OCI-LY7 (cell line): ENCODE measurements around the gene ISM2. TPM values are rescaled to one million over a fixed set of nuclear protein-coding genes. Genes with fewer than 3 reads are reported as not detected.

ENCODE experiments used
- BruUV-seq: library from RNA; stranded (reverse); fragments of 400-500 nt; replicated peaks from 2 replicates; lab custom pipeline; 2021; lab: Mats Ljungman, UMichigan
- CTCF ChIA-PET: fragments of 300-600 bp; sonication (Branson Sonifier 250); formaldehyde crosslinking; loops from one replicate; lab custom pipeline; 2022; ENCODE audit warnings: antibody characterized with exemption; ENCODE audit not compliant: unreplicated experiment; lab: Charles Lee
- POLR2A ChIA-PET: fragments of 300-600 bp; sonication (Branson Sonifier 250); formaldehyde crosslinking; loops from one replicate; lab custom pipeline; 2022; ENCODE audit warnings: antibody characterized with exemption; lab: Charles Lee
- DNase-seq: peaks from one replicate; pipeline ENCODE4 v3.0.0-alpha.2; 2015; ENCODE audit warnings: low spot score
- H2AFZ ChIP-seq: fragments of 200-600 bp; sonication (generic), shearing (Covaris generic); 2 replicates; pipeline ENCODE4 v1.6.1; 2014; ENCODE audit warnings: mild to moderate bottlenecking, antibody characterized with exemption, low read length, moderate library complexity
- H3K27ac ChIP-seq: fragments of 200-600 bp; sonication (generic); 2 replicates; pipeline ENCODE4 v1.5.1; 2014; ENCODE audit warnings: mixed run types, low read depth, mild to moderate bottlenecking, moderate library complexity, low read length, inconsistent platforms; ENCODE audit not compliant: poor library complexity, severe bottlenecking
- H3K36me3 ChIP-seq: fragments of 200-600 bp; sonication (generic); 2 replicates; pipeline ENCODE4 v1.6.1; 2014; ENCODE audit warnings: mild to moderate bottlenecking, antibody characterized with exemption, low read length, moderate library complexity, mixed read lengths; ENCODE audit not compliant: insufficient read depth
- H3K4me1 ChIP-seq: fragments of 200-600 bp; sonication (generic); 2 replicates; pipeline ENCODE4 v1.5.1; 2014; ENCODE audit warnings: mild to moderate bottlenecking, low read length; ENCODE audit not compliant: insufficient read depth, poor library complexity, severe bottlenecking
- H3K4me2 ChIP-seq: fragments of 200-600 bp; sonication (generic); 2 replicates; pipeline ENCODE4 v1.6.1; 2014; ENCODE audit warnings: mild to moderate bottlenecking, low read length
- H3K4me3 ChIP-seq: fragments of 200-600 bp; sonication (generic); 2 replicates; pipeline ENCODE4 v1.5.1; 2014; ENCODE audit warnings: mild to moderate bottlenecking, low read depth, low read length; ENCODE audit not compliant: poor library complexity, severe bottlenecking
- H3K79me2 ChIP-seq: fragments of 200-600 bp; sonication (generic); 2 replicates; pipeline ENCODE4 v1.6.1; 2016; ENCODE audit warnings: low read depth, mild to moderate bottlenecking, low read length, moderate library complexity, mixed read lengths; ENCODE audit not compliant: insufficient read depth
- H3K9me2 ChIP-seq: fragments of 200-600 bp; sonication (generic); 2 replicates; pipeline ENCODE4 v1.6.1; 2016; ENCODE audit warnings: mild to moderate bottlenecking, low read length, mixed read lengths; ENCODE audit not compliant: insufficient read depth
- H3K9me3 ChIP-seq: fragments of 200-600 bp; sonication (generic); 2 replicates; pipeline ENCODE4 v1.6.1; 2014; ENCODE audit warnings: mild to moderate bottlenecking, mixed run types, low read length, mixed read lengths
- H4K20me1 ChIP-seq: fragments of 200-600 bp; sonication (generic); 2 replicates; pipeline ENCODE4 v1.6.1; 2014; ENCODE audit warnings: mild to moderate bottlenecking, antibody characterized with exemption, low read length, moderate library complexity, mixed read lengths; ENCODE audit not compliant: insufficient read depth
- EZH2phosphoT487 ChIP-seq: fragments of 200-600 bp; sonication (generic); IDR thresholded peaks from 2 replicates; pipeline ENCODE4 v1.6.1; 2018; ENCODE audit warnings: low read depth, borderline replicate concordance, mild to moderate bottlenecking, mixed run types, antibody characterized with exemption, low read length, moderate library complexity, mixed read lengths
- intact Hi-C: fragments of 100-400 bp; cut with micrococcal nuclease; formaldehyde crosslinking; loops from one replicate; pipeline ENCODE4 v1.10.0; 2022; ENCODE audit not compliant: unreplicated experiment
- total RNA-seq, 2 experiments: library from RNA; depleted of rRNA in 1 of 2; stranded (reverse); fragments of >200 nt in 1 of 2; shearing (Covaris generic) in 1 of 2; gene quantifications; 2 replicates each; pipeline ENCODE4 v1.2.3, GENCODE V29; 2014 to 2022
- TF ChIP-seq, protein P1 (sequence below): fragments of 200-600 bp; sonication (generic); conservative IDR thresholded peaks from 2 replicates; pipeline ENCODE4 v1.5.1; 2014; ENCODE audit warnings: mild to moderate bottlenecking, antibody characterized with exemption, low read length, moderate library complexity, mixed read lengths

The ISM2 gene
- total RNA-seq, 2 experiments from 2014 or later = not detected

DNA sequence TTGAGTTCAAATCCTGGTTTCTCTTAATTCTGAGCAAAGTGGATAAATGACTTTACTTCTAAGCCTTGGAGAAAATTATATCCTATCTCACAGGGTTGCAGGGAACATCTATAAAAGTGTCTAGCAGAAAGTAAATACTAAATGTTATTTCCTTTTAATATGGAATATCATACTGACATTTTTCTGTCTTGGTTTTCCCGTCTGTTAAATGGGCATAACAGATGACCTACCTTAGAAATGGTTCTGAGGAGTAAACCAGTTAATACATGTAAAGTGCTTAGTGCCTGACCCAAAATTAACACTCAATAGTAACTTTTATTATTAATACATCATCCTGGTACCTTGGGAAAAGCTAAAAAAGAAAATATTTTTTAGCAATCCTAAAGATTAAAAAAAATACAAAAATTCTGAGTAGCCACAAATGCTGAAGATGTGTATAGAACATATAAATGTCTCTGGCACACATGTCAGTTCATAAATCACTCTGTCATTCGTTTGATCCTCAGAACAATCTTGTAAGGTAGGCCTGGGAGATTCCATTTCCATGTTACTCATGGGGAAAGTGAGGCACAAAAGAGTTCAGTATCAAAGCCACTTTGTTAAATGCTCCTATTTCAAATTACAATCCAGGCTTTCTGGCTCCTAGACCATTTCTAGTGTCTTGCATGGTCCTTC, 42.5 kb downstream of the ISM2 start:
- BruUV-seq = no TSS peak
- H3K4me1 ChIP-seq = peaks cover 27% of the 10 kb centered on the region
- no peak overlapping the region for H2AFZ ChIP-seq
- H3K9me3 ChIP-seq = no peaks in the 10 kb centered on the region
- peak overlapping the region; percentile 95 for H3K4me3 ChIP-seq
- CTCF ChIA-PET = no interaction called here
- no peak for DNase-seq
- peaks cover 45% of the 10 kb centered on the region for H3K79me2 ChIP-seq
- intact Hi-C loops = loop anchor here (5.0 kb wide), 2 partner anchors 79 to 346 kb away; partner anchors contain the start of genes ADCK1, SAMD15 and TMED8
- peaks cover 16% of the 10 kb centered on the region; the same call in 1 of the 2 replicates for H4K20me1 ChIP-seq
- peaks cover 46% of the 10 kb centered on the region for H3K36me3 ChIP-seq
- H3K4me2 ChIP-seq = peak overlapping the region; percentile 85
- no peaks in the 10 kb centered on the region for H3K9me2 ChIP-seq
- TF ChIP-seq, protein P1, sequence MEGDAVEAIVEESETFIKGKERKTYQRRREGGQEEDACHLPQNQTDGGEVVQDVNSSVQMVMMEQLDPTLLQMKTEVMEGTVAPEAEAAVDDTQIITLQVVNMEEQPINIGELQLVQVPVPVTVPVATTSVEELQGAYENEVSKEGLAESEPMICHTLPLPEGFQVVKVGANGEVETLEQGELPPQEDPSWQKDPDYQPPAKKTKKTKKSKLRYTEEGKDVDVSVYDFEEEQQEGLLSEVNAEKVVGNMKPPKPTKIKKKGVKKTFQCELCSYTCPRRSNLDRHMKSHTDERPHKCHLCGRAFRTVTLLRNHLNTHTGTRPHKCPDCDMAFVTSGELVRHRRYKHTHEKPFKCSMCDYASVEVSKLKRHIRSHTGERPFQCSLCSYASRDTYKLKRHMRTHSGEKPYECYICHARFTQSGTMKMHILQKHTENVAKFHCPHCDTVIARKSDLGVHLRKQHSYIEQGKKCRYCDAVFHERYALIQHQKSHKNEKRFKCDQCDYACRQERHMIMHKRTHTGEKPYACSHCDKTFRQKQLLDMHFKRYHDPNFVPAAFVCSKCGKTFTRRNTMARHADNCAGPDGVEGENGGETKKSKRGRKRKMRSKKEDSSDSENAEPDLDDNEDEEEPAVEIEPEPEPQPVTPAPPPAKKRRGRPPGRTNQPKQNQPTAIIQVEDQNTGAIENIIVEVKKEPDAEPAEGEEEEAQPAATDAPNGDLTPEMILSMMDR = no peak
- no peak for TF ChIP-seq EZH2phosphoT487
- POLR2A ChIA-PET = interaction anchor here (0.6 to 1.3 kb wide), 5 partner anchors 10 to 356 kb away, joined by 3 read pairs; no protein-coding TSS in a partner anchor
- no peak overlapping the region for H3K27ac ChIP-seq

DNA sequence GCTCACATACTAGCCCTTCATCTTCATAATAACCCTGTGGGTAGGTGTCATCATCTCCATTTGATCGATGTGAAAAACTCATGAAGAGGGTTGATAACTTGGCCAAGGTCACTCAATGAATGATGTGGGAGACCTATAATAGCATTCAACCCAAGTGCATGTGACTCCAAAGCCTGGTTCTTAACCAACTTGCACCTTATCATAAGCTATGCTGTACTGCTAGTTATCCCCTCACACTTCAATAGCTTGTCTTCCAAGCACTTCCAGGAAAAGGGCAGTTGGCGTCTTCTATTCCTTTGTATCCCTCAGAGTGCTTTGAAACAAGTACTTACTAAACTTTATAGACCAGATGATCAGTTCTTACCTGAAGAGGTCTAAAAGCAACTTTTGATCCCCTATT, 56.4 kb downstream of the ISM2 start:
- Histone ChIP-seq H3K4me1 (no peaks in the 10 kb centered on the region), H3K9me2 (no peaks in the 10 kb centered on the region), H3K79me2 (no peaks in the 10 kb centered on the region), H3K4me2 (no peak overlapping the region), H2AFZ (no peak overlapping the region), H3K27ac (no peak overlapping the region), H3K9me3 (no peaks in the 10 kb centered on the region), H3K36me3 (peaks cover 71% of the 10 kb centered on the region), H4K20me1 (no peaks in the 10 kb centered on the region), H3K4me3 (no peak overlapping the region)
- ChIA-PET CTCF (no interaction called here), POLR2A (interaction anchor here (0.6 kb wide), 1 partner anchor 191 kb away, joined by 3 read pairs; no protein-coding TSS in a partner anchor)
- BruUV-seq = no TSS peak
- no peak for DNase-seq
- intact Hi-C loops = no loop called here
- no peak for TF ChIP-seq EZH2phosphoT487
- TF ChIP-seq, protein P1 = no peak

DNA sequence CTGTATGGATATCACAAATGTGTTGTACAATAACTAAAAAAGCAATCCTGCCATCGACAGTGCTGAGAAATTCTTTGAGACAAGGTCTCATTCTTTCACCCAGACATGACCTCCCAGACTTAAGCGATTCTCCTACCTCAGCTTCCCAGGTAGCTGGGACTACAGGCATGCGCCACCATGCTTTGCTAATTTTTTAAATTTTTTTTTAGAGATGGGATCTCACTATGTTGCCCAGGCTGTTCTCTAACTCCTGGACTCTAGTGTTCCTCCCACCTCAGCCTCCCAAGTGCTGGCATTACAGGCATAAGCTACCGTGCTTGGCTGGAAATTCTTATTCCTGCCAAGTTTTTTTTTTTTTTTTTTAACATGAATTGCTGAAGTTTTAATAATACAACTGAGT, 58.8 kb downstream of the ISM2 start:
- Histone ChIP-seq H4K20me1 (no peaks in the 10 kb centered on the region), H3K4me1 (no peaks in the 10 kb centered on the region), H3K9me3 (no peaks in the 10 kb centered on the region), H3K4me2 (no peak overlapping the region), H3K36me3 (peaks cover 75% of the 10 kb centered on the region), H3K9me2 (no peaks in the 10 kb centered on the region), H2AFZ (no peak overlapping the region), H3K4me3 (no peak overlapping the region), H3K27ac (no peak overlapping the region), H3K79me2 (no peaks in the 10 kb centered on the region)
- DNase-seq = no peak
- no peak for TF ChIP-seq EZH2phosphoT487
- TF ChIP-seq, protein P1 = no peak
- ChIA-PET CTCF (no interaction called here), POLR2A (interaction anchor here (0.7 kb wide), 1 partner anchor 209 kb away, joined by 3 read pairs; no protein-coding TSS in a partner anchor)
- intact Hi-C loops = loop anchor here (5.0 kb wide), 1 partner anchor 48 kb away; no protein-coding TSS in a partner anchor
- BruUV-seq = no TSS peak
